ENCODE results near the gene DIP2C.

The DIP2C gene

DNA sequence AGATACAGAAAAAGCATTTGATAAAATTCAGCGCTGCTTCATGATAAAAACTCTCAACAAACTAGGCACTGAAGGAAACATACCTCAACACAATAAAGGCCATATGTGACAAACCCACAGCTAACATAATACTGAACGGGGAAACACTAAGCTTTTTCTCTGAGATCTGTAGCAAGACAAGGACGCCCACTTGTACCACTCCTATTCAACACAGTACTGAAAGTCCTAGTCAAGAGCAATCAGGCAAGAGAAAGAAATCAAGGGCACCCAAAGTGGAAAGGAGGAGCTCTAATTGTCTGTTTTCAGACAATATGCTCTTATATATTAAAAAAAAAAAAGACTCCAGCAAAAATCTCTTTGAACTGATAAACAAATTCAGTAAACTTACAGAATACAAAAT, 13.3 kb downstream of the DIP2C start:
- DNase-seq (ENCODE audit: low read depth in 2 of 2), result no peak

DNA sequence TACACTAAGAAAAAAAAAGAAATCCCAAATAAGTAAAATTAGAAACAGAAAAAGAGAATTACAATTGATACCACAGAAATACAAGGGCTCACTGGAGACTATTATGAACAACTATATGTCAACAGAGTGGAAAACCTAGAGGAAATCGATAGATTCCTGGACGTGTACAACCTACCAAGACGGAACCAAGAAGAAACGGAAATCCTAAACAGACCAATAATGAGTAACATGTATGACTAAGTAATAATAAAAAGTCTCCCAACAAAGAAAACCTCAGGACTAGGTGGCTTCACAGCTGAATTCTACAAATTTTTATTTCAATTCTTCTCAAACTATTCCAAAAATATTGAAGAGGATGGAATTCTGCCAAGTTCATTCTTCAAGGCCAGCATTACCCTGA, 13.9 kb downstream of the DIP2C start:
- DNase-seq (ENCODE audit: low read depth in 2 of 2), result no peak

DNA sequence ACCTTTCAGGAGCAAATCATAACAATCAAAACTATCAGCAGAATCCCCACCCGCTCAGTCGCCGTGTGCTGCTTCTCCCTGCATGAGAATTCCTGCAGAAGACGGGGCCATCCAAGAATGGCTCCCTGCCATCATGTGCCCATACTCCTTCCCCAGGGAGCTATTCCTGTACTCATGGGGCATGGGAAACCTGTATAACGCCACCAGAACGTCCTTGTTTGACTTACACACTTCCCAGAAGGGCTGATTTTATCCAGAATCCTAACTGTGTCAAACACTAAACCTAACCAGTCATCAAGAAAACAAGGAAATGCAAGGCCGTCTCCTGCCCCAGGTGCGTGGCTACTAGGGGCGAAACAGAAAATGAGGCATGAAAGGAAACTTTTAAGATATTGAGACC, 16.0 kb downstream of the DIP2C start:
- no peak for DNase-seq (ENCODE audit: low read depth in 2 of 2)

DNA sequence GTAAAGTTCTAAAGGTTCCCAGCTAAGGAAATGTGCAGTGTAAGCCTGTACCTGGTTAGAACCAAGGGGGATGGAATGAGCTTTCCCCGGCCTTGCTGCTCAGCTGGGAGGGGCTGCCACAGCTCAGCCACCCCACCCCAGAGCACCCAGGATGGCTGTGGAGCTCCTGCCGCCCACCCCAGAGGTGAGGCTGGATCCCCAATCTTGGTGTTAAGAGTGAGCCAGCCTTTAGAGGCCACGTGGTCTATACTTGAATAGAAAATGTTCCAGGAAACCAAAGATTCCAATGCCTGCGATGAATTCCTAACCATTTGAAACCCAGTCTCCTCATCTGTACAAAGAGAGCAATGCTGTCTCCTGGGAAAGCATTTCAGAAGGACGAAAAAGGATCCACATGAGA, 16.5 kb downstream of the DIP2C start:
- no peak for DNase-seq (ENCODE audit: low read depth in 2 of 2)

DNA sequence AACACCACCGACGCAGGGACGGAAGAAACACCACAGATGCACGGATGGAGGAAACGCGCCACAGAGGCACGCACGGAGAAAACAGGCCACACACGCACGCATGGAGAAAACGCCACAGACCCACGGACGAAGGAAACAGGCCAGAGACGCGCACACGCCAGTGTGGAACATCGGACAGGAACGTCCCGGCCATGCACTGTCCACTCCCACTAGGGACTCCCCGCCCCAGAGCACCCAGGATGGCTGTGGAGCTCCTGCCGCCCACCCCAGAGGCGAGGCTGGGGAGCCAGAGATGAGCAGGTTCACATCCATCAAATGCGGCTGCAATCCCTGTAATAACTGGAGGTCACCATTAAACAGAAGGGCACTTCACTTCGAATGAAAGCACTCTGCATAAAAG, 17.3 kb downstream of the DIP2C start:
- no peak for DNase-seq (ENCODE audit: low read depth in 2 of 2)

DNA sequence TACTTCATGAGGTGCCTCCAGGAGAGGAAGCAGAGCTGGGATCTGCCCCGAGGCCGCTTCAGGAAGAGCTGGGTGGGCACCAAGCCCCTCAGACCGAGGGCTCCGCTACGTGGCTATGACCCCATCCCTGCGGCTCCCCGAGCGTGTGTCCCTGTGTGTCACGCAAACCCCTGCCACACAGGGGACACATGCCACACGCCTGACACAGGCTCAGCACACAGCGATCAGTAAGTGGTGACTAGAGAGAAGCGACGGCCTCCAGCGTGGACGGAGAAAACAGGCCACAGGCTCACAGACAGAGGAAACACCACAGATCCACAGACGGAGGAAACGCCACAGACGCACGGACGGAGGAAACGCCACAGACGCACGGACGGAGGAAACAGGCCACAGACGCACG, 18.5 kb downstream of the DIP2C start:
- no peak for DNase-seq (ENCODE audit: low read depth in 2 of 2)

DNA sequence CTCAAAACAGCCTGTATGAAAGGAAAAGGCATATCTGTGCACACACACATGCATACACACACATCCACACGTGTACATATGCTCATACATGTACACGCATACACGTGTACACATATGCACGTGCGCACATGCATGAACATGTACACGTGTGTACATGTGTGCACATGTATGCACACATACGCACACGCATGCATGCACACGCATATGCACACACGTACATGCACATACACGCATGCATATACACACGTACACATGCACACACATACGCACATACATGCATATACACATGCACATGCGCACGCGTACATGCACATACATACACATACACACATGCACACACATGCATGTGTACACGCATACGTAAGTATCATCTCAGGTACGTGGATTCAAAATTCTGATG, 19.4 kb downstream of the DIP2C start:
- DNase-seq (ENCODE audit: low read depth in 2 of 2), result no peak

DNA sequence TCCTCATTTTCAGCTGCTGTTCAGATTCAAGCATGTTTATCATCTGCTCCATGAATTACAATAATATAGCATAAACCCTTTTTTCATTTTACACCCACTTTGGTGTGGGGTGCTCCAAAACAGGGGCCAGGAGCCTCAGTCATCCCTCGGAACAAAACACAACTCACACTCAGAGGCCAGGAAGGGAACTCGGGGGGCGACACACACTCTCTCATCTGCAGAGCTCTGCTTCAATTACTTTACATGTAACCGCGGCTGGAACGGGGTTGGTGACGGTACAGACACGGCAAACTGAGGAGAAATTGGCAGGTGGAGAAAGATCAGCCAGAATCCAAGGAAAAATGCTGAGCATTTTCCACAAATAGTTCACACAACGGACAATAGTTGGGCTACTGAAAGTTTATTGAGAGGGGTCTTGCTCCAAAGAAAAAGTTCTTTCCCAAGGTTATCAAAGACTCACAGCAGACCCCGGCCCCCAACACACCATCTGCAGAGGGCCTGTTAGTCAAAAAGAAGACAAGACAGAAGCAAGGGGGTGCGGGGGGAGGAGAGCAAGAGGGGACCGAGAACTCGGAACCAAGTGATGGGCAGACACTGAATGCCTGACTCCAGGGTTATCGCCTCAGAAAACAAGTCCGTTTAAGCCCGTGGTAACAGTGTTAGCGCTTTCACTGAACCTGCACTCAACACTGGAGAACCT, 20.5 kb downstream of the DIP2C start:
- DNase-seq (ENCODE audit: low read depth in 2 of 2), result no peak

DNA sequence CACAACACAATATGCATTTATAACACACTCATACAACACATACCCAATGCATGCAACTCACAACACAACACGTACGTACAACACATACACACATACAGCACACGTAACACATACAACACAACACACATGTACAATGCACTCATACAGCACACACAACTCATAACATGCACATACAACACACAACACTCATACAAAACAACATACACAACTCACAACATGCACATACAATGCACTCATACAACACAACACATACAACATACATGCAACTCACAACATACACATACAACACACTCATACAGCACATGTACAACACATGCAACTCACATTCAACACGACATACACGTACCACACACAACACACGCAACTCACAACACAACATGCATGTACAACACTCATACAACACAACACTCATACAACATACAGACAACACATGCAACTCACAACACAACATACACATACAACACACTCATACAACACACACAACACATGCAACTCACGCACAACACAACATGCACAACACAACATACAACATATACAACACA, 21.8 kb downstream of the DIP2C start:
- no peak for DNase-seq (ENCODE audit: low read depth in 2 of 2)

DNA sequence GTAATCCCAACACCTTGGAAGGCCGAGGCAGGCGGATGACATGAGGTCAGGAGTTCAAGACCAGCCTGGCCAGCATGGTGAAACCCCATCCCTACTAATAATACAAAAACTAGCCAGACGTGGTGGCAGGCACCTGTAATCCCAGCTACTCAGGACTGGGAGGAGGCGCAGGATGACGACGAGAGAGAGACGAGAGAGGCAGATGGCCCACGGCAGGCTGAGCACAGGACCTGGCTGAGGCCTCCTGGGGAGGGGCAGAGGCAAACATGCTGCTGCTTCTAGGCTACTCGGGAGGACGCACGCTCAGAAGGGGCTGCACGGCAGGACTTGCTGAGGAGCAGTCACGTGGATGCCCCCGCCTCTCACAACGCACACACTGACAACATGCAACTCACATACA, 22.4 kb downstream of the DIP2C start:
- DNase-seq (ENCODE audit: low read depth in 2 of 2), result no peak

DNA sequence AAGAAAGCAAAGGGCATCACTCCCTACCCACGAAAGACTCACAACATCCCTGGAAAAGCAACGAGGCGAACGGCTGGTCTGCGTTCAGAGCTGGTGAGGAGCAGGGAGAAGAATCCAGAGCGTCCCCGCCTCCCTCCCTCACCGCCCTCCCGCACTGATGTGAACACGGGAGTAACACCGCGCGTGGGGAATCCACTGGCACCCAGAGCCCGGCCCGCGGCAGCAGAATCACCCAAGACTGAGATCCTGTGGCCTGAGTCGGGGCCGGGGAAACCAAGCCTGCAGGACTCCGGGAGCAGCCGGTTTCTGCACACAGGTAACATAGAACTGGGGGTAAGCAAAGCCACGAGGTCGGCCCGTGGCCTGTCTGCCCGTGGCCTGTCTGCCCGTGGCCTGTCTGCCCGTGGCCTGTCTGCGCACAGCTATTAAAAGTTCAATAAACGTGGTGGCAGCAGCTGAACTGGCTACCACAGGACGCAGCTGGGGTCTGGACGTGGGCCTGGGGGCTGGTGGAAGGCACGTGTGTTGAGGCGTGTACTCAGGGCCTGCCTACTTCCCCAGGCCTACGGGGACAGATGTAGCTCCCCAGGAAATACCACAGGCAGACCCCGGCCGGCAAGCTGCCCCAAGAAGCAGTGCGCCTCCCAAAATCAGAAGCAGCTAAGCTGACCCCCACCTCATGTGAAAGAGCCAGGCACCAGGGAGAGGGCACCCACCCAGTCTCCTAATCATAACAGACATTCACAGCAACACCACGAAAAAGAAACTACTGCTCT, 23.0 kb downstream of the DIP2C start:
- no peak for DNase-seq (ENCODE audit: low read depth in 2 of 2)

DNA sequence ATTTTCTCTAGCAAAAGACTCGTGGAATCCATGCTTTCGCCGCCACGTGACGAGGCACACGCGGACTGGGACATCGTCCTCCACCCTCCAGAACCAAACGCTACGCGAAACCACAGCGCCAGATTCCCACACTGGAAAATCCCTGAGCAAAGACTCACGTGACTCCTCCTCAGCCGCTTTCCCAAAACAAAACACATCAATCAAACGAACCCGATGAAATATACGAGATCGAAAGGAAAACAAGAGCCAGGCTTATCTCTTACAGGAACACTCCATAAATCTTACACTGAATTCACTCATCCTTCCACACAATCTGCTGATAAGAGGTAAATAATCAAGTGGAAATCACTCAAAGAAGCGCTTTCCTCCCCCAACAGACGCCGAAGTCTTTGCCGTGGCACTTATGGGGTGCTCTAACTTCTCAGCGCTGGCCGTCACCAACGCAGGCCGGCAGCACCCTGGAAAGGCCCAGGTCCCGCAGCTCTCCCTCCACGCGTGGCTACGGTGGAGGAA, 23.8 kb downstream of the DIP2C start:
- DNase-seq (ENCODE audit: low read depth in 2 of 2), result no peak

DNA sequence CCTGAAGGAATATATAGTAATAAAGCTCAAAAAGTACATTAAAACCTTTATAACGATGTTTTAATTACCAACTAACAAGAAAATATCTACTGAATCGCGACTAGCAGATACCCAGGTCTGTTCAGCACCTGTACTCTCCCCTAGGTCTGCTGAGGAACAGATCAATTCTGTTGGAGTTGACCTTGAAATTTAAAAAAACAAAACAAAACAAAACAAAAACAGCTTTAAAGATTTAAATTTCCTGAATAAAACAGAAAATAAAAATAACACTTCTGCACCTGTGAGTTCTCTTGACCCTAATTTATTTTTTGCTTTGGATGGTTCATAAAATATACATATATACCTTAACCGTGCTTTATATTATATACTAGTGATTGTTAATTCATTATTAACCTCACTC, 24.6 kb downstream of the DIP2C start:
- no peak for DNase-seq (ENCODE audit: low read depth in 2 of 2)

DNA sequence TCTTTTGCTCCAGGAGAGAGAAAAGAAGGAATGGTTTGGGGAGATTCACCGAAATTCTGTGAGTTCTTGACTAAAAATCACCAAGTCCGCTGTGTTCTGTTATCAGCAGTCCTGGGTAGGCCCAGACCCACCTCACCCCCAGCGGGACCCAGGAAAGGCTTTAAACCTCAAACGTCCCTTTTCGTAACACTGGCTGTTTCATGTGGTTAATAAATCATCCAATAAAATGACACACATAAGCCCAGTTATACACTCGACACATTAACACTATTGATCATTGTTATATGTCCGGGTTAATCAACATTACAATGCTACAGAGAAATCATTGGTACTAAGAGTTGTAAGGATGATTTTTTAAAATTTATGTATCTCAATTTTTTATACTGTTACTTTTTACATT, 25.2 kb downstream of the DIP2C start:
- DNase-seq (ENCODE audit: low read depth in 2 of 2), result no peak

DNA sequence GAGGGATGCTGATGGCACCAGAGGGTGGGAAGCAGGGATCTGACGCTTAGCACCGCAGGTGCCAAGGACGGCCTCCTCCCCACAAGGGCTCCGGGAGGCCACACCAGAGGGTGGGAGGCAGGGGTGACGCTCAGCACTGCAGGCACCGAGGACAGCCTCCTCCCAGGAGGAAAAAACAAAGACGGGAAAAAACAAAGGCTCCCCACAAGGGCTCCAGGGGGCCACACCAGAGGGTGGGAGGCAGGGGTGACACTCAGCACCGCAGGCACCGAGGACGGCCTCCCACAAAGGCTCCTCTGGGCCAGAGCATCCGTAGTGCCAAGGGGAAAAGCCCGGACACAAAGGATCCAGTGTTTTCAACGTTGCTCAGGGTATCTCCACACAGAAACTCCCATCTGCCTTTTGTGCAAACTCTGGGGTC, 25.6 kb downstream of the DIP2C start:
- DNase-seq (ENCODE audit: low read depth in 2 of 2), result no peak

DNA sequence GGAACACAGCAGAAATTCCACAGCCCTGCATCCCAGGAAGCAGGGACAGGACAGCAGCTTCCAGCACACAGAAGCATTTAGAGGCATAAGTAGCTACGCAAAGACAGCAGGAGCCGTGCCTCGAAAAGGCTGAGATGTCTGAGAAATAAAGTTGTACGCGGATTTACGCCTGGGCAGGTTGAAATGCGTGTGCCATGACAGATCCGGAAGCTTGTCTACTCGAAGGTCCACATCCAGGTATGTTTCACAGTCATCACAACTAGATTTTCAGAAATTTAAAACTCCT, 26.1 kb downstream of the DIP2C start:
- no peak for DNase-seq (ENCODE audit: low read depth in 2 of 2)

DNA sequence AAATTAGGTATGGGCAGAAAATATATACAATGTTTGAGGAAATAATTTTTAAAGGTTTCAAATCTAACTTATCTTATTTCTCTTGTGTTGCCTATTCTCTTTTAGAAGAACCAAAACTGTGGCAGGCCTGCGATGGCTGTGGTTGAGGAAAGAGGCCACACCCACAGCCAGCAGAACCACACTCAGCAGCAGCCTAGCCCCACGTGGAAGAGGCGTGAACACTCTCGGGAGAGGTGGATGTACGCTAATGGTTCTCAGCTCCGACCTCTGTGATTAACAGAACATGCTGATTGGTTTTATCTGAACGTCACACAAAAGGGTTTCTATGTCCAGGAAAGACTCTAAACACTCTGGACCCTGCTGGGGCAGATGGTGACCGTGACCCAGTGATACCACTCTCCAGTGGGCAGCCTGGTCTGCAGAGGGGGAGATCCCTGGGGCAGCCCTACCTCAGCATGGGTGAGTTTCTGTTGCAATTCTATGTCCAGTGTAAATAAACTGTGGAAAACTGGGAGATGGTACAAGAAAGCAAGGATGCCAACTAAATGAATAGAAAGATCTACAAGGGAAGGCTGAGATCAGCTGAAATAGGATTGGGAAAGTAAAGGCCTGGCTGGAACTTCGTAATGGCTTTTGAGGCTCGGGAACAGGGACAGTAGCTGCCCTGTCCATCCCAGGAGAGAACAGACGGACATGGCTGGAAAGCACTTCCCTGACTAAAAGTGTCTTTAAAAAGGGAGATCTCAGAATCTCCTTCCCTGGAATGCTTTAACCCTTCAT, 26.6 kb downstream of the DIP2C start:
- no peak for DNase-seq (ENCODE audit: low read depth in 2 of 2)

DNA sequence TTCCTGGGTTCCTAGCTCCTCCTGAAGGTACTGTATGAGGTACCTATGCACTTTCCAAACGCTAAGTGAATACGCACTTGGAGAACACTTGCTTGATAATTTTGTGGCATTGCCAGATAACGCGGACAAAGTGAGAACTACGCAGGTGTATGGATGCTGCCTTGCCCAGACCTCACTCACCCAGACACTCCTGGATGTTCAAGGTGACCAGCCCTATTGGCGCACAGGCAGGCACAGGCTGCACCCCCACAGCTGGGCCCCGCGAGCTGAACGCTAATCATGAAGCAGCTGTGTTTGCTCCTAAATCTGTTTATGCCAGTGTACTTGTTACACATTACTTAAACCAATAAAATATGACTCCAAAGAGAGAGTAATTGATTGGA, 27.3 kb downstream of the DIP2C start:
- no peak for DNase-seq (ENCODE audit: low read depth in 2 of 2)

DNA sequence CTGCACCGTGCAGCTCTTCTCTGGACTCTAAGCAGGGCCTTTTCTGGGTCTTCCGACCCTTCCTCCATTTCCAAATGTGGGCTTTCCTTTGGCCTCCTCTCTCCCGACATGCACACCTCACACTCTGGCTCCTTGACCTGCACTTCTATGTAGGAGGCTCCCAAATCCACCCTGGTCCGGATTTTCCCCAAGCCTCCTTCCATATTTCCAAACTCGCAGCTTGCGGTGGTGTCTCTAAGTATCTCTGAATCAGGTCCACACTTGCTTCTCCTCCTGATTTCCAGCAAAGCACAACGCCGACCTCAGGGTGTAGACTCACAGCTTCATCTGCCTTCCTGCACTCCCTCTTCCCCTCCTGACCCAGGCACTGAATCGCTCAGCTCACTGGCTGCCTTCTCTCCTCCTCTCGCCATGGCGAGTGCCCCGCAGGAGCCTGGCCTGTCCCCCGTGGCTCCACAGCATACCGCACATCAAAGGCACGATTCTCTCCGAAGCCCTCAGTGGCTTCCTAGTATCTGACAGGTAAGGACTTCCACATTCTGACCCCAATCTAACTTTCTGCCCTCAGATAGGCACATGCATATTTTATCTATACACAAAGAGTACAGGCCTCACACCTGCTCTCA, 27.8 kb downstream of the DIP2C start:
- no peak for DNase-seq (ENCODE audit: low read depth in 2 of 2)

DNA sequence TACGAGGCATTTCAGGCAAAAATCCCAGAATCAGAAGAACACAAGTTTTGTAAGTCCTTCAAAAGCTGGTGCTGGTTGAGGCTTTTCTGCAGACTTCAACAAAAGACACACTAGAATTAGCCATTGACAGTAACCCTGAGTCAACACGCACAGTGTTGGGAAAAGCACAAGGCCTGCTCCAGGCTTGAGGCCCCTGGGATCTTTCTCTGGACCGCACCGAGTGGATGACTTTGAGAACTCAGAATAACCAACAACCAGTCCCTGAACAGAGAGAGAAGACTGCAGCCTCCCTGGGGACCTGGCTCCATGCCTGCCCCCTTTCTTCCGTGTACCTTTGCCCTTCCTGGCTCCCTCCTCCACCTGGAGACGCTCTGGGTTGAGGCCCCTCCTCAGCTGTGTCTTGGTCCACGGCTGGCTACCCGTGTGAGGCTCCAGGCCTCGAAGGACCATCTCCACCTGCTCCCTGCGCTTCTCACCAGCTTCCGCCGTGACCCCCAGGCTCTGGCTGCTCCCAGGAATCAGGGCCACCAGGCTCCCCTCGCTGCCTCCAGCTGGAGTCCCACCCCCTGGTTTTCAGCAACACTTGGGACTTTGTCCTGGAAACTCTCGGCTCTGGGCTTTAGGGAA, 28.4 kb downstream of the DIP2C start:
- DNase-seq (ENCODE audit: low read depth in 2 of 2), result no peak

DNA sequence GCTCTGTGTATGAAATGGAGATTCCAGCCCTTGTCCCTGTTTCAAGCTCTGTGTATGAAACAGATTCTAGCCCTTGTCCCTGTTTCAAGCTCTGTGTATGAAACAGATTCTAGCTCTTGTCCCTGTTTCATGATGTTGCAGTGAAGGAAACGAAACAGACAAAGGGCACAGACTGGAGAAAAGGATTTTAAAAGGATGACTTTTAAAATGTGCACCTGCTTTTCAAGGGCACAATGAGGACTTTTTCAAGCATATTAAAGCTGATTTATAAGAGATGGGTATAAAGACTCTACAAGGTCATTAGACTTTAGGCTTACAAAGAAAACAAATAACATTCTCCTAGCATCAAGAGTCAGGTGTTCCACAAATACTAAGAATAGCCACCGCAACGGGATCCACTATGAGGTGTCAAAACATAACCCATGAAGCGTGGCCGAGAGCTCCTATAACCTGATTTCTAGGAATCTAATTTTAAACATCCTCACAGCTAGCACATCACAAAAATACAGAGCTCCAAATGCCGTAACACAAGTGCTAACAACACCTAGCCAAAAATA, 29.0 kb downstream of the DIP2C start:
- no peak for DNase-seq (ENCODE audit: low read depth in 2 of 2)
